GM23338 (cell line): ENCODE results near the gene BCR. TPM values are rescaled to one million over a fixed set of nuclear protein-coding genes. Genes with fewer than 3 reads are reported as not detected.

Source experiments
- ATAC-seq: fragments of 200-7000 bp; cut with Tn5 transposase; 3 replicates; pipeline ENCODE4 v1.9.1; 2020
- DNase-seq: peaks from one replicate; pipeline ENCODE4 v3.0.0-alpha.2; 2015; ENCODE audit warnings: low spot score
- H2AFZ ChIP-seq: fragments of 200-600 bp; sonication (generic); 2 replicates; pipeline ENCODE4 v1.8.0; 2016; ENCODE audit warnings: antibody characterized with exemption, mild to moderate bottlenecking, moderate library complexity
- H3F3A ChIP-seq: fragments of 200-600 bp; sonication (generic); replicated peaks from 2 replicates; pipeline ENCODE4 v1.8.0; 2017; ENCODE audit warnings: antibody characterized with exemption, mixed run types, low read depth
- H3K27ac ChIP-seq: fragments of 200-600 bp; sonication (generic); 2 replicates; pipeline ENCODE4 v1.6.1; 2016; ENCODE audit warnings: low read depth
- H3K27me3 ChIP-seq: fragments of 200-600 bp; sonication (generic); 2 replicates; pipeline ENCODE4 v1.8.0; 2016; ENCODE audit warnings: mild to moderate bottlenecking, mixed run types, moderate library complexity; ENCODE audit not compliant: insufficient read depth
- H3K36me3 ChIP-seq: fragments of 200-600 bp; sonication (generic); 2 replicates; pipeline ENCODE4 v1.8.0; 2016; ENCODE audit warnings: mild to moderate bottlenecking; ENCODE audit not compliant: insufficient read depth
- H3K4me1 ChIP-seq: fragments of 200-600 bp; sonication (generic); 2 replicates; pipeline ENCODE4 v1.8.0; 2016; ENCODE audit warnings: mild to moderate bottlenecking, moderate library complexity; ENCODE audit not compliant: insufficient read depth
- H3K4me2 ChIP-seq: fragments of 200-600 bp; sonication (generic); 2 replicates; pipeline ENCODE4 v1.7.1; 2017; ENCODE audit warnings: mixed run types
- H3K4me3 ChIP-seq: fragments of 200-600 bp; sonication (generic); 2 replicates; pipeline ENCODE4 v1.6.1; 2016; ENCODE audit warnings: mixed run types
- H3K79me2 ChIP-seq: fragments of 200-600 bp; sonication (generic); replicated peaks from 2 replicates; pipeline ENCODE4 v1.8.0; 2017; ENCODE audit warnings: mild to moderate bottlenecking; ENCODE audit not compliant: insufficient read depth
- H3K9me2 ChIP-seq: fragments of 200-600 bp; sonication (generic); 2 replicates; pipeline ENCODE4 v1.8.0; 2017; ENCODE audit not compliant: insufficient read depth
- H4K20me1 ChIP-seq: fragments of 200-600 bp; sonication (generic); replicated peaks from 2 replicates; pipeline ENCODE4 v1.8.0; 2017; ENCODE audit warnings: mild to moderate bottlenecking; ENCODE audit not compliant: insufficient read depth
- H3K27ac Mint-ChIP-seq: 2 replicates; pipeline ENCODE4 v1.8.0; 2020; ENCODE audit warnings: inconsistent platforms, mild to moderate bottlenecking, moderate library complexity, mixed read lengths
- H3K27me3 Mint-ChIP-seq: 3 replicates; pipeline ENCODE4 v1.8.0; 2022; ENCODE audit warnings: low read depth, mild to moderate bottlenecking, moderate library complexity, mixed read lengths, inconsistent platforms; ENCODE audit not compliant: insufficient read depth, poor library complexity
- H3K36me3 Mint-ChIP-seq: 3 replicates; pipeline ENCODE4 v1.8.0; 2021; ENCODE audit warnings: low read depth, mild to moderate bottlenecking, inconsistent platforms, moderate library complexity, mixed read lengths
- H3K4me1 Mint-ChIP-seq: 3 replicates; pipeline ENCODE4 v1.8.0; 2020; ENCODE audit warnings: mild to moderate bottlenecking, inconsistent platforms, mixed read lengths
- H3K4me3 Mint-ChIP-seq: 3 replicates; pipeline ENCODE4 v1.8.0; 2021; ENCODE audit warnings: moderate library complexity, mild to moderate bottlenecking, inconsistent platforms, mixed read lengths
- H3K9me3 Mint-ChIP-seq: 3 replicates; pipeline ENCODE4 v1.8.0; 2020; ENCODE audit warnings: moderate library complexity, mild to moderate bottlenecking, inconsistent platforms, mixed read lengths
- CREB1 ChIP-seq: fragments of 250-450 bp; sonication (Bioruptor Pico); IDR thresholded peaks from 2 replicates; pipeline ENCODE4 v1.5.0; 2020; ENCODE audit warnings: low read depth, mild to moderate bottlenecking, moderate library complexity
- EZH2 ChIP-seq: fragments of 200-600 bp; sonication (generic); IDR thresholded peaks from one replicate; pipeline ENCODE4 v1.8.0; 2017; ENCODE audit warnings: antibody characterized with exemption, mild to moderate bottlenecking, low read depth; ENCODE audit not compliant: unreplicated experiment
- EZH2phosphoT487 ChIP-seq: fragments of 200-600 bp; sonication (generic); IDR thresholded peaks from one replicate; pipeline ENCODE4 v1.8.1; 2018; ENCODE audit warnings: antibody characterized with exemption; ENCODE audit not compliant: unreplicated experiment
- JUNB ChIP-seq: IDR thresholded peaks from one replicate; pipeline ENCODE4 v1.6.1; 2016; ENCODE audit warnings: antibody characterized with exemption; ENCODE audit not compliant: unreplicated experiment
- NANOG ChIP-seq: IDR thresholded peaks from 2 replicates; pipeline ENCODE4 v1.6.1; 2016; ENCODE audit warnings: antibody characterized with exemption, borderline replicate concordance
- POLR2AphosphoS5 ChIP-seq: IDR thresholded peaks from 2 replicates; pipeline ENCODE4 v1.6.1; 2016; ENCODE audit warnings: antibody characterized with exemption, low read depth
- ZNF114 ChIP-seq: fragments of 250-450 bp; sonication (Bioruptor Pico); IDR thresholded peaks from 2 replicates; pipeline ENCODE4 v1.5.0; 2020; ENCODE audit warnings: mild to moderate bottlenecking, moderate library complexity
- polyA plus RNA-seq: library from polyadenylated mRNA; unstranded; fragments of >200 nt; fragmentation: Nextera tagmentation; extraction: Ambion mirVana; gene quantifications from 2 replicates; pipeline ENCODE4 v1.2.1, GENCODE V29; 2016
- total RNA-seq: library from RNA; depleted of rRNA; stranded (reverse); fragments of >200 nt; shearing (Covaris generic); gene quantifications from 2 replicates; pipeline ENCODE4 v1.2.3, GENCODE V29; 2014
- TF ChIP-seq, protein P1 (sequence below): IDR thresholded peaks from one replicate; pipeline ENCODE4 v1.6.1; 2018; ENCODE audit warnings: antibody characterized with exemption; ENCODE audit not compliant: unreplicated experiment
- TF ChIP-seq, protein P2 (sequence below): IDR thresholded peaks from 2 replicates; pipeline ENCODE4 v1.6.1; 2016; ENCODE audit warnings: antibody characterized with exemption
- TF ChIP-seq, protein P3 (sequence below), 2 experiments: fragments of 200-600 bp in 1 of 2; sonication (generic) in 1 of 2; conservative IDR thresholded peaks; 2 replicates each; pipeline versions ENCODE4 v1.5.1 to v1.6.1; 2016 to 2017; ENCODE audit warnings: antibody characterized with exemption in 2 of 2, low read depth in 2 of 2, mild to moderate bottlenecking in 2 of 2, moderate library complexity in 1 of 2

The BCR gene
- total and polyA plus RNA-seq, 2 experiments from 2014 or later, result 17.7 to 121 TPM

DNA sequence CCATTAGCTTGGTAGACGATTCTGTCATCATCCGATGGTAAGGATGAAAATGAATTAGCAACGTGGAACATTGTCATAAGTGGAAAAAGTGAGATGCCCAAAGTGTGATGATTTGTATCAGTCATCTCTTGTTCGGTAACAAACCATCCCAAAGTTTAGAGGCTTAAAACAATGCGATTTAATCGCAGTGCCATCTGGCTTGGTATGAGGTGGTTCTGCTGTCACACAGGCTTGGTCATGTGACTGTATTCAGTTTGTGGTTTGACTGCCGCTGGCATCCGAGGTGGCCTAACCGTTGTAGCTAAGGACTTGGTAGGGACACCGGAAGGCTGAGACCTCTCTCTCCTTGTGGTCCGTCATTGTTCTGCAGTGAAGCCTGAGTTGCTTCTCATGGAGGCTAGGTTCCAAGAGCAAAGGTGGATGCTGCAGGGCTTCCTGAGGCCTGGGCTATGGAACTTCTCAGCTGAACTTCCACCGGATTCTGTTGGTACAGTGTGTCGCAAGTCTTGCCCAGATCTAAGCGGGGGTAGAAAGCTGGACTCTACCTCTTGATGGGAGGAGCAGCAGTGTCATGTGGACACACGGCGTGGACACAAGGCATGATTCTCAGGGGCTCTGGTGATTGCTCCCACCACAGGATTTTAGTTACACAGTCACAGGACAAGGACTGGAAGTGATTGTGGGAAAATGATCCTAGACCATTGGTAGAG, 36.3 kb downstream of the BCR start (continued):
- TF ChIP-seq, protein P1, sequence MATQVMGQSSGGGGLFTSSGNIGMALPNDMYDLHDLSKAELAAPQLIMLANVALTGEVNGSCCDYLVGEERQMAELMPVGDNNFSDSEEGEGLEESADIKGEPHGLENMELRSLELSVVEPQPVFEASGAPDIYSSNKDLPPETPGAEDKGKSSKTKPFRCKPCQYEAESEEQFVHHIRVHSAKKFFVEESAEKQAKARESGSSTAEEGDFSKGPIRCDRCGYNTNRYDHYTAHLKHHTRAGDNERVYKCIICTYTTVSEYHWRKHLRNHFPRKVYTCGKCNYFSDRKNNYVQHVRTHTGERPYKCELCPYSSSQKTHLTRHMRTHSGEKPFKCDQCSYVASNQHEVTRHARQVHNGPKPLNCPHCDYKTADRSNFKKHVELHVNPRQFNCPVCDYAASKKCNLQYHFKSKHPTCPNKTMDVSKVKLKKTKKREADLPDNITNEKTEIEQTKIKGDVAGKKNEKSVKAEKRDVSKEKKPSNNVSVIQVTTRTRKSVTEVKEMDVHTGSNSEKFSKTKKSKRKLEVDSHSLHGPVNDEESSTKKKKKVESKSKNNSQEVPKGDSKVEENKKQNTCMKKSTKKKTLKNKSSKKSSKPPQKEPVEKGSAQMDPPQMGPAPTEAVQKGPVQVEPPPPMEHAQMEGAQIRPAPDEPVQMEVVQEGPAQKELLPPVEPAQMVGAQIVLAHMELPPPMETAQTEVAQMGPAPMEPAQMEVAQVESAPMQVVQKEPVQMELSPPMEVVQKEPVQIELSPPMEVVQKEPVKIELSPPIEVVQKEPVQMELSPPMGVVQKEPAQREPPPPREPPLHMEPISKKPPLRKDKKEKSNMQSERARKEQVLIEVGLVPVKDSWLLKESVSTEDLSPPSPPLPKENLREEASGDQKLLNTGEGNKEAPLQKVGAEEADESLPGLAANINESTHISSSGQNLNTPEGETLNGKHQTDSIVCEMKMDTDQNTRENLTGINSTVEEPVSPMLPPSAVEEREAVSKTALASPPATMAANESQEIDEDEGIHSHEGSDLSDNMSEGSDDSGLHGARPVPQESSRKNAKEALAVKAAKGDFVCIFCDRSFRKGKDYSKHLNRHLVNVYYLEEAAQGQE, result no peak
- TF ChIP-seq EZH2, result no peak
- TF ChIP-seq EZH2phosphoT487, result no peak
- TF ChIP-seq, protein P2, sequence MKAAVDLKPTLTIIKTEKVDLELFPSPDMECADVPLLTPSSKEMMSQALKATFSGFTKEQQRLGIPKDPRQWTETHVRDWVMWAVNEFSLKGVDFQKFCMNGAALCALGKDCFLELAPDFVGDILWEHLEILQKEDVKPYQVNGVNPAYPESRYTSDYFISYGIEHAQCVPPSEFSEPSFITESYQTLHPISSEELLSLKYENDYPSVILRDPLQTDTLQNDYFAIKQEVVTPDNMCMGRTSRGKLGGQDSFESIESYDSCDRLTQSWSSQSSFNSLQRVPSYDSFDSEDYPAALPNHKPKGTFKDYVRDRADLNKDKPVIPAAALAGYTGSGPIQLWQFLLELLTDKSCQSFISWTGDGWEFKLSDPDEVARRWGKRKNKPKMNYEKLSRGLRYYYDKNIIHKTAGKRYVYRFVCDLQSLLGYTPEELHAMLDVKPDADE, result no peak
- no peak for TF ChIP-seq JUNB
- TF ChIP-seq POLR2AphosphoS5, result no peak
- TF ChIP-seq CREB1, result no peak
- TF ChIP-seq, protein P3, sequence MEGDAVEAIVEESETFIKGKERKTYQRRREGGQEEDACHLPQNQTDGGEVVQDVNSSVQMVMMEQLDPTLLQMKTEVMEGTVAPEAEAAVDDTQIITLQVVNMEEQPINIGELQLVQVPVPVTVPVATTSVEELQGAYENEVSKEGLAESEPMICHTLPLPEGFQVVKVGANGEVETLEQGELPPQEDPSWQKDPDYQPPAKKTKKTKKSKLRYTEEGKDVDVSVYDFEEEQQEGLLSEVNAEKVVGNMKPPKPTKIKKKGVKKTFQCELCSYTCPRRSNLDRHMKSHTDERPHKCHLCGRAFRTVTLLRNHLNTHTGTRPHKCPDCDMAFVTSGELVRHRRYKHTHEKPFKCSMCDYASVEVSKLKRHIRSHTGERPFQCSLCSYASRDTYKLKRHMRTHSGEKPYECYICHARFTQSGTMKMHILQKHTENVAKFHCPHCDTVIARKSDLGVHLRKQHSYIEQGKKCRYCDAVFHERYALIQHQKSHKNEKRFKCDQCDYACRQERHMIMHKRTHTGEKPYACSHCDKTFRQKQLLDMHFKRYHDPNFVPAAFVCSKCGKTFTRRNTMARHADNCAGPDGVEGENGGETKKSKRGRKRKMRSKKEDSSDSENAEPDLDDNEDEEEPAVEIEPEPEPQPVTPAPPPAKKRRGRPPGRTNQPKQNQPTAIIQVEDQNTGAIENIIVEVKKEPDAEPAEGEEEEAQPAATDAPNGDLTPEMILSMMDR (conservative IDR thresholded peaks at IDR 0.05; ENCODE audit: low read depth in 2 of 2), result no peak
- no peak for TF ChIP-seq ZNF114
- no peak for TF ChIP-seq NANOG

DNA sequence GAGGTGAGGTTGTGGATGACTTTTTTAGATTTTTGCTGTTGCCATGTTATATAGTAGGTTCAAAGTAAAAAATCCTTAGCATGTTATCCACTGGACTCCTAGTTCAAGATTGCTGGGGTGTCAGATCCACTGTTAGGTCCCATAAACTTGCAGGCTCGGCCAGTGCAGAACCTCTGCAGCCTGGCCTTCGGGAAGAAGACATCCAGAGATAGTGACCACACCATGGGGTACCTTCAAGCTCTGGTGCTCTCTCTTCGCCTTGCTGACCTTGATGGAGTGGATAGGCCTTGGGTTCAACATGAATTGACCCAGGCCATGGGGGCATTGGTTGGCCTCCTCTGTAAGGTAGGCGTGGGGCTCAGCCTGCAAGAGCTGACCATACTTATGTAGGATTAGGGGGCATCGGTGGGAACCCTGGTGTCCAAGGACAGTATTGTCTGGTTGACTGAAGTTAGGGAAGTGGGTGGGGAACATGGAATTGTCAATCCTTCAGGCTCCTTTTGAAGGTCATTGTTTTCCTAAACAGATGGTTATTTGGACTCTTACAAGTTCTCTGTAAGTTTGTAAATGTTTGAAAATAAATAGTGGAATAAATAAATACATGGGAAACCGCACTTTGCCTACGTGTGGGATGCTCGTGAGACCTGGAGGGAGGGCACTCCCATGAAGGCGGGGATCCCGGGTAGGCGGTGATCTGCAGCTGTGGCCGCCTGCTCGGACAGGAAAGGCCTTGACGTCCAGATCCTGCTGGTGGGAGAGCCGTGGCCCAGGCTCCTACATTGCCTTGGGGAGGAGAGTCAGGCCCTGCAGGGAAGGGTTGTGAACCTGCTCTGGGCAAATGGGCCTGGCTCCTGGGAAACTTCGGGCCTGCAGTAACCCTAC, 37.1 kb downstream of the BCR start:
- peaks cover 85% of the 10 kb centered on the region for H3K4me1 Mint-ChIP-seq
- no peaks in the 10 kb centered on the region for H3K27me3 ChIP-seq
- no peak for DNase-seq
- H4K20me1 ChIP-seq, result peaks cover 71% of the 10 kb centered on the region
- H3K36me3 ChIP-seq, result no peaks in the 10 kb centered on the region
- H3K4me3 Mint-ChIP-seq, result no peak overlapping the region
- 0 out of 2 replicates have a peak, but pooled peaks cover 4% of the 10 kb centered on the region for H3F3A ChIP-seq
- no peak overlapping the region for H3K27ac ChIP-seq
- no peak overlapping the region for H3K4me3 ChIP-seq
- H3K4me2 ChIP-seq, result no peak overlapping the region
- H3K27me3 Mint-ChIP-seq, result peaks cover 19% of the 10 kb centered on the region
- H3K9me2 ChIP-seq, result no peaks in the 10 kb centered on the region
- H3K9me3 Mint-ChIP-seq, result no peaks in the 10 kb centered on the region
- peaks cover 61% of the 10 kb centered on the region for H3K4me1 ChIP-seq
- H3K27ac Mint-ChIP-seq, result peak overlapping the region; percentile 16; the same call in 1 of the 2 replicates
- H2AFZ ChIP-seq, result no peak overlapping the region
- no peak for ATAC-seq
- no peaks in the 10 kb centered on the region; the same call in 2 of the 3 replicates for H3K36me3 Mint-ChIP-seq
- H3K79me2 ChIP-seq, result peaks cover 100% of the 10 kb centered on the region
- TF ChIP-seq POLR2AphosphoS5, result no peak
- TF ChIP-seq EZH2phosphoT487, result no peak
- no peak for TF ChIP-seq NANOG
- no peak for TF ChIP-seq EZH2
